WTC11 (cell line): ENCODE data around the gene PAWR. TPM values are rescaled to one million over a fixed set of nuclear protein-coding genes. Genes with fewer than 3 reads are reported as not detected.

Experiments used
- ATAC-seq: fragments of 200-7000 bp; cut with Tn5 transposase; 2 replicates; pipeline ENCODE4 v1.10.0; 2021; ENCODE audit warnings: mild to moderate bottlenecking, moderate library complexity
- CTCF ChIA-PET: fragments of 300-600 bp; sonication (Branson Sonifier 250); formaldehyde crosslinking; loops from one replicate; lab custom pipeline; 2021; ENCODE audit warnings: antibody characterized with exemption; lab: Charles Lee
- POLR2A ChIA-PET: fragments of 350-600 bp; sonication (Branson Sonifier 250); formaldehyde crosslinking; loops from one replicate; lab custom pipeline; 2021; ENCODE audit warnings: antibody characterized with exemption; lab: Charles Lee
- DNase-seq: peaks from one replicate; pipeline ENCODE4 v3.0.0; 2021; ENCODE audit warnings: low spot score
- H3K27ac Mint-ChIP-seq: 2 replicates; pipeline ENCODE4 v1.8.0; 2021; ENCODE audit warnings: mixed read lengths
- H3K27me3 Mint-ChIP-seq: 2 replicates; pipeline ENCODE4 v1.8.0; 2021; ENCODE audit warnings: low read depth, mild to moderate bottlenecking, moderate library complexity, mixed read lengths
- H3K36me3 Mint-ChIP-seq: 2 replicates; pipeline ENCODE4 v1.8.0; 2021; ENCODE audit warnings: mixed read lengths
- H3K4me1 Mint-ChIP-seq: 2 replicates; pipeline ENCODE4 v1.8.0; 2022; ENCODE audit warnings: mixed read lengths
- H3K4me3 Mint-ChIP-seq: 2 replicates; pipeline ENCODE4 v1.8.0; 2021; ENCODE audit warnings: mild to moderate bottlenecking, moderate library complexity, mixed read lengths
- H3K9me3 Mint-ChIP-seq: 2 replicates; pipeline ENCODE4 v1.8.0; 2021; ENCODE audit warnings: mixed read lengths
- AR ChIP-seq: fragments of 250-450 bp; sonication (Bioruptor Pico); IDR thresholded peaks from 2 replicates; pipeline ENCODE4 v1.9.0; 2021; ENCODE audit warnings: mild to moderate bottlenecking
- ATF1 ChIP-seq: sonication (generic); formaldehyde crosslinking; IDR thresholded peaks from 2 replicates; pipeline ENCODE4 v1.8.1; 2023; ENCODE audit warnings: mild to moderate bottlenecking, moderate library complexity, missing genetic modification reagents
- CBFB ChIP-seq: sonication (generic); formaldehyde crosslinking; IDR thresholded peaks from 2 replicates; pipeline ENCODE4 v1.8.1; 2022; ENCODE audit warnings: mild to moderate bottlenecking, low read depth, missing genetic modification reagents
- E2F5 ChIP-seq: sonication (generic); formaldehyde crosslinking; IDR thresholded peaks from 2 replicates; pipeline ENCODE4 v1.8.1; 2022; ENCODE audit warnings: mild to moderate bottlenecking, moderate library complexity, missing genetic modification reagents
- ELF4 ChIP-seq: sonication (generic); formaldehyde crosslinking; IDR thresholded peaks from 2 replicates; pipeline ENCODE4 v1.8.1; 2022; ENCODE audit warnings: low read depth, mild to moderate bottlenecking, moderate library complexity, missing genetic modification reagents
- EMX1 ChIP-seq: fragments of 250-450 bp; sonication (Bioruptor Pico); IDR thresholded peaks from 2 replicates; pipeline ENCODE4 v1.8.0; 2021; ENCODE audit warnings: mild to moderate bottlenecking
- ETV6 ChIP-seq: sonication (generic); formaldehyde crosslinking; IDR thresholded peaks from 2 replicates; pipeline ENCODE4 v1.8.1; 2022; ENCODE audit warnings: mild to moderate bottlenecking, missing genetic modification reagents
- GTF2I ChIP-seq: fragments of 250-450 bp; sonication (Bioruptor Pico); conservative IDR thresholded peaks from 2 replicates; pipeline ENCODE4 v1.4.0; 2021; ENCODE audit warnings: mild to moderate bottlenecking
- HMGA2 ChIP-seq: fragments of 250-450 bp; sonication (Bioruptor Pico); IDR thresholded peaks from 2 replicates; pipeline ENCODE4 v1.4.0; 2021; ENCODE audit warnings: mild to moderate bottlenecking, moderate library complexity
- IRF2 ChIP-seq: sonication (generic); formaldehyde crosslinking; IDR thresholded peaks from 2 replicates; pipeline ENCODE4 v1.8.0; 2022; ENCODE audit warnings: low read depth, missing genetic modification reagents, borderline replicate concordance
- JAZF1 ChIP-seq: fragments of 250-450 bp; sonication (Bioruptor Pico); IDR thresholded peaks from 2 replicates; pipeline ENCODE4 v1.9.0; 2021; ENCODE audit warnings: moderate library complexity, mild to moderate bottlenecking, inconsistent platforms
- MAX ChIP-seq: sonication (generic); formaldehyde crosslinking; IDR thresholded peaks from 2 replicates; pipeline ENCODE4 v1.8.0; 2022; ENCODE audit warnings: mild to moderate bottlenecking, missing genetic modification reagents
- NR2C2 ChIP-seq: sonication (generic); formaldehyde crosslinking; IDR thresholded peaks from 2 replicates; pipeline ENCODE4 v1.8.0; 2022; ENCODE audit warnings: mild to moderate bottlenecking, missing genetic modification reagents
- OVOL2 ChIP-seq: fragments of 250-450 bp; sonication (Bioruptor Pico); IDR thresholded peaks from 2 replicates; pipeline ENCODE4 v1.9.0; 2021; ENCODE audit warnings: mild to moderate bottlenecking, borderline replicate concordance
- STAT6 ChIP-seq: sonication (generic); formaldehyde crosslinking; conservative IDR thresholded peaks from 2 replicates; pipeline ENCODE4 v1.8.1; 2023; ENCODE audit warnings: mild to moderate bottlenecking, low read depth, missing genetic modification reagents, moderate library complexity
- TEAD1 ChIP-seq: sonication (generic); formaldehyde crosslinking; IDR thresholded peaks from 2 replicates; pipeline ENCODE4 v1.8.0; 2022; ENCODE audit warnings: mild to moderate bottlenecking, missing genetic modification reagents
- USF1 ChIP-seq: sonication (generic); formaldehyde crosslinking; IDR thresholded peaks from 2 replicates; pipeline ENCODE4 v1.8.0; 2022; ENCODE audit warnings: mild to moderate bottlenecking, missing genetic modification reagents
- ZBTB21 ChIP-seq: sonication (generic); formaldehyde crosslinking; IDR thresholded peaks from 2 replicates; pipeline ENCODE4 v1.8.1; 2023; ENCODE audit warnings: mild to moderate bottlenecking, missing genetic modification reagents, borderline replicate concordance
- ZNF138 ChIP-seq: sonication (generic); formaldehyde crosslinking; conservative IDR thresholded peaks from 2 replicates; pipeline ENCODE4 v1.8.1; 2022; ENCODE audit warnings: mild to moderate bottlenecking, moderate library complexity, missing genetic modification reagents
- ZNF281 ChIP-seq: sonication (generic); formaldehyde crosslinking; IDR thresholded peaks from 2 replicates; pipeline ENCODE4 v1.8.0; 2023; ENCODE audit warnings: mild to moderate bottlenecking, missing genetic modification reagents
- ZNF512 ChIP-seq: sonication (generic); formaldehyde crosslinking; IDR thresholded peaks from 2 replicates; pipeline ENCODE4 v1.8.1; 2022; ENCODE audit warnings: missing genetic modification reagents, borderline replicate concordance
- ZSCAN18 ChIP-seq: fragments of 250-450 bp; sonication (Bioruptor Pico); IDR thresholded peaks from 2 replicates; pipeline ENCODE4 v2.1.2; 2022; ENCODE audit warnings: mild to moderate bottlenecking, moderate library complexity
- total RNA-seq: library from RNA; stranded (reverse); gene quantifications from 3 replicates; pipeline ENCODE4 v1.2.3, GENCODE V29; 2021

PAWR gene
- total RNA-seq, 1 experiment from 2014 or later, result 397 TPM

GRCh38 chr12:79659961-79660431 is 30.8 kb downstream of the PAWR start (continued):
- TF ChIP-seq AR (CRISPR knock-in tag) (no peak), STAT6 (CRISPR knock-in tag) (no peak), E2F5 (CRISPR knock-in tag) (no peak), HMGA2 (CRISPR knock-in tag) (no peak), JAZF1 (CRISPR knock-in tag) (no peak)
- TF ChIP-seq, all 79 proteins: peak for 0

- no peaks in the 10 kb centered on the region for H3K27me3 Mint-ChIP-seq
- ChIA-PET CTCF (no interaction called here), POLR2A (no interaction called here)
- H3K4me1 Mint-ChIP-seq, result peaks cover 75% of the 10 kb centered on the region
- no peak for ATAC-seq
- H3K36me3 Mint-ChIP-seq, result peaks cover 12% of the 10 kb centered on the region
- H3K27ac Mint-ChIP-seq, result no peak overlapping the region
- peaks cover 3% of the 10 kb centered on the region; the same call in 1 of the 2 replicates for H3K9me3 Mint-ChIP-seq
- no peak overlapping the region for H3K4me3 Mint-ChIP-seq
- DNase-seq, result no peak
- TF ChIP-seq OVOL2 (no peak), TEAD1 (CRISPR knock-in tag) (no peak), ZNF512 (CRISPR knock-in tag) (no peak), ZNF138 (no peak), CBFB (CRISPR knock-in tag) (no peak), ATF1 (CRISPR knock-in tag) (no peak), IRF2 (CRISPR knock-in tag) (no peak), ZBTB21 (CRISPR knock-in tag) (no peak), MAX (CRISPR knock-in tag) (no peak), ETV6 (CRISPR knock-in tag) (no peak), ELF4 (CRISPR knock-in tag) (no peak), EMX1 (CRISPR knock-in tag) (no peak), ZSCAN18 (no peak), USF1 (CRISPR knock-in tag) (no peak), GTF2I (CRISPR knock-in tag) (no peak), NR2C2 (no peak), ZNF281 (CRISPR knock-in tag) (no peak)
Measured at GRCh38 chr12:79658221-79658620, 32.5 kb downstream of the PAWR start.
